GM12864 (cell line): ENCODE data around the gene TIMD4.
"Not testable (repeated sequence)": the region's sequence is repeated elsewhere in the genome, so short reads cannot be mapped to it uniquely, and the experiment has no call there.

Source experiments
- DNase-seq: peaks from one replicate; pipeline ENCODE4 v3.0.0-alpha.2; 2011; ENCODE audit warnings: low read depth
- H3K4me3 ChIP-seq: 2 replicates; pipeline ENCODE4 v1.5.1; 2011; ENCODE audit warnings: mild to moderate bottlenecking, low read depth, low read length, control low read depth
- CTCF ChIP-seq: IDR thresholded peaks from 2 replicates; pipeline ENCODE4 v1.5.1; 2011; ENCODE audit warnings: low read depth, mild to moderate bottlenecking, moderate library complexity, low read length, control low read depth, inconsistent platforms; ENCODE audit errors: missing control alignments

Gene TIMD4

GRCh38 chr5:156925767-156926166, 37.3 kb downstream of the TIMD4 start:
- TF ChIP-seq CTCF = peak; percentile 21
- not testable (repeated sequence) for DNase-seq, H3K4me3 ChIP-seq

GRCh38 chr5:156922207-156922792, 40.7 kb downstream of the TIMD4 start:
- no peak for DNase-seq
- no peak for TF ChIP-seq CTCF
- peak overlapping the region; percentile 46 for H3K4me3 ChIP-seq

GRCh38 chr5:156920861-156921431, 42.1 kb downstream of the TIMD4 start:
- H3K4me3 ChIP-seq = peak overlapping the region; percentile 46
- no peak for TF ChIP-seq CTCF

GRCh38 chr5:156920042-156920860, 42.8 kb downstream of the TIMD4 start:
- no peak for DNase-seq
- no peak for TF ChIP-seq CTCF
- H3K4me3 ChIP-seq = peak overlapping the region; percentile 26; the same call in 1 of the 2 replicates

More at GRCh38 chr5:156920861-156921431, 42.1 kb downstream of the TIMD4 start:
- no peak for DNase-seq

GRCh38 chr5:156918311-156918845, 44.6 kb downstream of the TIMD4 start:
- no peak for TF ChIP-seq CTCF
- no peak overlapping the region for H3K4me3 ChIP-seq
- no peak for DNase-seq

GRCh38 chr5:156914371-156914737, 48.7 kb downstream of the TIMD4 start:
- no peak for TF ChIP-seq CTCF
- no peak for DNase-seq
- no peak overlapping the region; the same call in 1 of the 2 replicates for H3K4me3 ChIP-seq
